ENCODE data around the gene RAB11A.

RAB11A gene

GRCh38 chr15:65917936-65918335 is 48.6 kb downstream of the RAB11A start:
- DNase-seq (ENCODE audit: low spot score): no peak

GRCh38 chr15:65918357-65918920 is 49.1 kb downstream of the RAB11A start:
- DNase-seq (ENCODE audit: low spot score): no peak

DNA sequence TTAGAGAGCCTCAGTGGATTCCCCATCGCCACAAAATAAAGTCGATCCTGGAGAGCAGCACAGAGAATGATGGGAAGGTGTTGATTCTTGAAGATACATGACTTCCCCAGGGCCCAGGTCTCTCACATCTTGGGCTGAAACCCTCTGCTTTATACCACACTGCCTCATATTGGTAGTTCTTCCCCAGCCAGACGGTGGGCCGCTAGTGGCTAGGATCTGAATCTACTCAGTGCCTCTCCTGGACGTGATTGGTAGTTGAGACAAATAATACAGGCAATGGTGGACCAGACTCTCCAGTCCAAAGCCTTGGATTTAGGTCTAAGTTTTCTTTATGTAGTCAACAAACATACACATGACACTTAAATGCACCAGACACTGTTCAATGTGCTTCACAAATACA is 49.7 kb downstream of the RAB11A start:
- no peak for DNase-seq (ENCODE audit: low spot score)

GRCh38 chr15:65919353-65919752 is 50.1 kb downstream of the RAB11A start:
- DNase-seq (ENCODE audit: low spot score): no peak

DNA sequence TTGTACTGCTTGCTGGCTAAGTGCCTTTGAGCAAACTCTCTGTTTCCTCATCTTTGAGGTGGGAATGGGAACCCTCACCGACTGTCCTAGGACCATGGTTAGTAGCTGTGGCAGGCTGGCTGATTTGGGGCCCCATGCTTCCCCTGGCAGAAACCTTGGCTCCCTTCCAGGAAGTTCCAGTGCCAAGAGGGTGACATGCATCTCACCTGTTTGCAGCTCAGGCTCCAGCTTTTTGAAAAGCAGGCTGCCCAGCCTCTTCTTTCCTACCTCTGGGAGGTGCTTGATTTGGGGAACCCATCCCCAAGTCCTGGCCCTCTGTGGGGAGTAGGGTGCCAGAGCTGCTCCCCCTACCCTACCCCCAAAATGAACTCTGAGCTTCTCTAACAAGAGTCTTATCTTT is 50.8 kb downstream of the RAB11A start:
- no peak for DNase-seq (ENCODE audit: low spot score)

- DNase-seq (ENCODE audit: low spot score): peak; percentile 56
These were observed 51.6 kb downstream of the RAB11A start for GRCh38 chr15:65920825-65921309.

DNA sequence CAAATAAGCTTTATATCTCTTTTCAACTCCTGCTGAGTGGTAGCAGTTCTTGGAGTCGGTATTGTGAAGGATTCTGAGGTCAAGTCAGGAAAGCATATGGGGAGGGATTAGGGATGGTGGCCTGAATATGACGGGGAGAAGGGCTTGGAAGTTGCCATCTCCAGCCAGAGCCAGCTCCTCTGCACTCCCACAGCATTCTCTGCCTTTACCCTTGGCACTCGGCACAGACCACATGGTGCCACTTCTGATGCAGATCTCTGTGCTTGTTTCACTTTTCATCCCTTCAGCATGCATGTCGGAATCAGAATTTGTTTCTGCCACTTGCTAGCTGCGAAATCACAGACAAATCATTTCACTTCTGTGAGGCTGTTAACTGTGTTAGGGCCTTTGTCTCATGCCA is 52.5 kb downstream of the RAB11A start:
- DNase-seq (ENCODE audit: low spot score): no peak

GRCh38 chr15:65922621-65923020 is 53.3 kb downstream of the RAB11A start:
- DNase-seq (ENCODE audit: low spot score): no peak

DNA sequence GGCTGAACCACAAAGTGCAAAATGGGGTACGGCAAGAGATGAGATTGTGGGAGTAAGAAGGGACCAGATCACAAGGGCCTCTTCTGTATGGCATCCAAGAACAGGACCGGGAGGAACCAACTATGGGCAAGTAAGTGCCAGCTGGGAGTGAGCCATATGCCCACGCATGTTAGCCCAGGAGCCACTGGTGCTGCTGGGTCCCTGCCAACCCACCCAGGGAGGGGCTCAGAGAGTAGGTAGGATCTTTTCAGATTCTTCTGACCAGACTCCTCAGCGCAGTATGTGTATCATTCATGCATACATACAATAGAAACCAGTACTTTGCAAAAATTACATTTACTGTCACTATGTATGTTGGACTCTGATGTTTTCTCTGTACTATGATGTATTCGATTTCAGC is 54.0 kb downstream of the RAB11A start:
- no peak for DNase-seq (ENCODE audit: low spot score)

DNA sequence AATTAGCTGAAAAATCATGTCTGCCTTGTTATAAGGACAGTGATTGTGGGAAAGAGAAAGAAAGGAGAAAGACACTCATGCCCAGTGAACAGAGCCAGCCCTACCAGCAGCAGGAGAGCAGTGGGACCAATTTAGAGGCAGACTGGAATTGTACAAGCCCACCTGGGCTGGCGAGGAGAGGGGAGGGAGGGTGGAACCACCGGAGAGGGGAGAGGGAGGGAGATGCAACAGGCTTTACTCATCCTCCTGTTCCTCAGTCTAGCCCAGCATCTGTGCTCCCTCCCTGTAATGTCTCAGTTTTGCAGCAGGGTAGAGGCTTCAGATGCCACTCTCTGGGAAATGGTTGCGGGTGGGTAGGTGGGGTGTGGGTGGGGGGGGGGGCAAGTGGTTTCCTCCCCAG is 54.7 kb downstream of the RAB11A start:
- no peak for DNase-seq (ENCODE audit: low spot score)

GRCh38 chr15:65925338-65925737 is 56.0 kb downstream of the RAB11A start:
- no peak for DNase-seq (ENCODE audit: low spot score)

DNA sequence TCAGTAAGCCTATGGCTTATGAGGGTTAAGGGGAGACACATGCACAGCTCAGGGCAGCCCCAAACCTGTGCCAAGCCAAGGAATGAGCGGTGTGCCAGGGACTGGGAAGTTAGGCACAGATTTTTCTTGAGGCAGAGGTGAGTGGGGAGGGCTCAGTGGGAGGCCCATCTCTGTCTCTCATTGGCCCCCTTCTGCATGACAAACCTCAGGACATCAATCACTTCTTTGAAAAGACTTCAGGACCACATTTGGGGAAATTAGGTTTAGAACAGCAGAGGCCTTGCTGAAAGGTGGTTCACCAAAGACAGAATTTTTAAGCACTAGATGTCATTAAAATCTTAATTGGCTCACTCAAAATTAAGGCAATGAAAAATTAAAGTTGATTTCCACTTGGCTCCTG is 57.2 kb downstream of the RAB11A start:
- no peak for DNase-seq (ENCODE audit: low spot score)

DNA sequence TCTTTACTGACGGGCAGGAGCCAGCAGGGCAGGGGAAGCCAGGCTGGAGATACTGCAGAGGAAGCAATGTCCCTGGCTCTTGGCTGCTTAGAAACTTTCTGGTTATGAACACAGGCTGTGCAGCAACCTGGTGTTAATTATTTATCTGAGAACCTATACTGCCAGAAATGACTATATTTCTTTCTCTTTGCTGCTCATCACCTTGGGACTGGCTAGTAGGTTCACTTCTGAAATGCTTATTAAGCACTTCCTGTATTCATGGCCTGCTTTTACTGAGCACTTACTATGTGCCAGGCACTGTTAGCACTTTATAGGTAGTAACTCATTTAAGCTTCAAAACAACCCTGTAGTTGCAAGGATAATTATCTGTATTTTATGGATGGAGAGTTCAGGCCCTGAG is 57.6 kb downstream of the RAB11A start:
- no peak for DNase-seq (ENCODE audit: low spot score)

DNA sequence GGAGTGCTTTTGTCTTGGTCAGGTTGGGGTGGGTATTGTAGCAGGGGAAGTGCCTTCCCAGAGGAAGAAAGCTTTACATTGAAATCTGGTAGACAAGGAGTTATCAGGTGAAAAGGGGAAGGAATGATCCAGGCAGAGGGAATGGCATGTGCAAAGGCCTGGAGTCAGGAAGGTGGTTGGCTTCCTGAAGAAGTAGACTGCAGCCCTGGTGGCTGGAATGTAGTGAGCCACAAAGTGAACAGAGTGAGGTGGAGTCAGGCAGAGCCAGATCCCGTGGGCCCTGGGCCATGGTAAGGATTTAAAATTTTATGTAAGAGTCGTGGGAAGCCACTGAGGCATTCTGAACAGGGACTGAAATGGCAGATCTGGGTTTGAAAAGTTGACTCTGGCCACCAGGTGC is 58.3 kb downstream of the RAB11A start:
- no peak for DNase-seq (ENCODE audit: low spot score)

- no peak for DNase-seq (ENCODE audit: low spot score)
These were observed 60.3 kb downstream of the RAB11A start for GRCh38 chr15:65929573-65929972.

DNA sequence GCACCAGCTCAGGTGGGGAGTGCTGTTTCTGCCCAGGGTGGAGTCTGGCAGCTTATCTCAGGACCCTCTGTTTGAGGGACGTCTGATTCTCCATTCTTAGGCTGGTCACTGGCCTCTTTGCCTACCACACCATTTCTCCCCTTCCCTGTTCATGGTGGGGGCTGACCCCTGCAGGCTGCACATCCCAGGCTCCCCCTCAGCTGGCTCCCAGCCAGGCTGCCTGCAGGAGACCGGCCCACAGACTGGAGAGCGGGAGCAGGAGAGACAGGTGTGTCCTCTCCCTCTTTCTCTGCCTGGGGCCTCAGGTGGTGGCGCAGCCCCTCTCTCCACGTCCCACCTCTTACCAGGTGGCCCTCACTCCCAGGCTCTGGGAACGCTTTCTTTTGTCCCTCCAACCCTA is 60.8 kb downstream of the RAB11A start:
- DNase-seq (ENCODE audit: low spot score): no peak

GRCh38 chr15:65931221-65931620 is 61.9 kb downstream of the RAB11A start:
- no peak for DNase-seq (ENCODE audit: low spot score)

- DNase-seq (ENCODE audit: low spot score): no peak
These were observed 66.1 kb downstream of the RAB11A start for GRCh38 chr15:65935391-65935790.

DNA sequence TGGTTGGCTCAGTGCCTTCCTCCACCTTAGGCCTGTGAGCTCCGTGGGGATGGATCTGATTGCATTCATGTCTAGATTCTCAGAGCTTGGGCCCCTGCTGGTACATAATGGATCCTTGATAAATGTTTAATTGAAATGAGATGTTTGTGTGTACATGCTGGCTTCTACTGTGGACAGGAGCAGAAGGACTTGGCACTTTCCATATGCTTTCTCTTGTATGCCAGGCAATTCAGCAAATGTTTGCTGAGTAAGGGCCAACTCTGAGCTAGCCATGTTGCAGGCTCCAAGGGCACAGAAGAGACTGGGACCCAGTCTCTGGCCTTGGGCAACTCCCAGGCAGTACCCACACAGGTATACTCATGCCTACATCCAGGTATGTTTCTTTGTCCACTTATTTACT is 67.0 kb downstream of the RAB11A start:
- DNase-seq (ENCODE audit: low spot score): no peak

DNA sequence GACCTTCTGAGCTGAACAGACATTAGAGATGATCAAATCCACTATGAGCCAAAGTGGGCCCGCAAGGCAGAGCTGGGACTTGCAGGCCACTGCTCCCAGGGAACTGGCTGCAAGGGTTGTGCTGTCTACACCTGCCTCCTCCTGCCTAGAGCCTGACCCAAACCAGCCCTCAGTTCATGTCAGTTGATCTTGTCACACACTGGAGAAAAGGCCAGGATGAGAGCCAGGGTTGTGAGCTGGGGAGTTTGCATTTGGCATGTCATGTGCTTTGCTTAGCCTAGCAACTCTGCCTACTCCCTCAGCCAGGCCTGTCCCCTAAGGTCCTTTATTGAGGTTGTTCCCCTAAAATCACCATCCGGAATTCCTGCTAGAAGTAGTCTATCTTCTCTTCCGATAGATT is 67.8 kb downstream of the RAB11A start:
- no peak for DNase-seq (ENCODE audit: low spot score)

DNA sequence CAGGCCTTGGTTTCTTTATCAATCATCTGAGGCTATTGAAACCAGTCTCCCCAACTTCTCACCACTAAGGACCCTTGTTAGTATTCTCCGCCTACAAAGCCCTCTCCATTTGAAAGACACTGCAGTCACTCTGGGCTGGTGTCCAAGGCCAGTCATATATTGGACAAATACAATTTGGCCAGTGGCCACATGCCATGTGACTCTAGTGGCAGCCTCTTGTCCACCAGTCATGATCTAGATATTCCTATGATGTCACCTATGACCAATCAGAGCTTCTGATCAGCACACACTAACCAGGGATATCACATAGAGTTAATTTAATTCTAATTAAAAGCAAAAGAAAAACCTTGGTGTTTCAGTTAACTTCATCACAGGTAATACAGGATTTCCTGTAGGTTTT is 68.2 kb downstream of the RAB11A start:
- DNase-seq (ENCODE audit: low spot score): no peak

DNA sequence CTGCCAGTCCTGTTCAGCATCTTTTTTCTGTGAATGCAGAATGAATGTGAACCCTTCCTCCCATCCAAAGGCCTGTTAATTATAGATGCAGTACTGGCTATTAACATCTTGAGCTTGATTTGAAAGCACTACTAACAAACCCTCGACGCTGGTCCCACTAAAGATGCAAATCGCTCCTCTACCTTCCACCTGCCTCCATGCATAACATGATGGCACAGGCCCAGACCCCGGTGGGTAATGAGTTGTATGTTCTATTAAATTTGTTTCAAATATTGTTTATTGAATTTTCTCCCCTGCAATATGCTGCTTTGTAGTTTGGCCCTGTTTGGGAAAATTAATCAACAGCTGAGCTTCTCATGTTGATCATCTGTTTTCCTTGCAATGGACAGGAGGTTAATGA is 69.3 kb downstream of the RAB11A start:
- DNase-seq (ENCODE audit: low spot score): no peak

- peak; percentile 94 for DNase-seq (ENCODE audit: low spot score)
These were observed 70.8 kb downstream of the RAB11A start for GRCh38 chr15:65939901-65940617.

GRCh38 chr15:65940618-65940909 is 71.3 kb downstream of the RAB11A start:
- peak; percentile 40 for DNase-seq (ENCODE audit: low spot score)
